GM18508 (cell line): Measurements from ENCODE around the gene UGT8.

Source experiments
- ATAC-seq: cut with Tn5 transposase; IDR thresholded peaks from one replicate; pipeline ENCODE4 v1.9.1; 2021; ENCODE audit warnings: moderate number of reproducible peaks; ENCODE audit not compliant: insufficient read depth, unreplicated experiment

UGT8 gene

GRCh38 chr4:114684462-114684861, 85.9 kb downstream of the UGT8 start:
- ATAC-seq: no peak

- ATAC-seq: no peak
Measured at GRCh38 chr4:114688059-114688458, 89.5 kb downstream of the UGT8 start.

- no peak for ATAC-seq
Measured at GRCh38 chr4:114690571-114690970, 92.0 kb downstream of the UGT8 start.

- peak; percentile 69 for ATAC-seq
Measured at GRCh38 chr4:114691865-114692264, 93.3 kb downstream of the UGT8 start.

- ATAC-seq: no peak
Measured at GRCh38 chr4:114692958-114693357, 94.4 kb downstream of the UGT8 start.

GRCh38 chr4:114694770-114695169, 96.2 kb downstream of the UGT8 start:
- no peak for ATAC-seq

GRCh38 chr4:114698231-114698630, 99.6 kb downstream of the UGT8 start:
- ATAC-seq: no peak

- no peak for ATAC-seq
Measured at GRCh38 chr4:114701491-114701890, 102.9 kb downstream of the UGT8 start.

- no peak for ATAC-seq
Measured at GRCh38 chr4:114717432-114717831, 118.8 kb downstream of the UGT8 start.

- ATAC-seq: no peak
Measured at GRCh38 chr4:114725066-114725465, 126.5 kb downstream of the UGT8 start.

- no peak for ATAC-seq
Measured at GRCh38 chr4:114727461-114727860, 128.9 kb downstream of the UGT8 start.
